Ovary (tissue), 3 donors: ENCODE measurements around the gene TP53BP2.

ENCODE experiments used
- CTCF ChIP-seq, 3 donors: fragments of 450-650 bp in 2 of 3; fragments of 200-600 bp in 1 of 3; IDR thresholded peaks; one replicate each; pipeline versions ENCODE4 v1.5.1 to v1.8.0; 2016 to 2022; ENCODE audit warnings: antibody characterized with exemption in 3 of 3, mild to moderate bottlenecking in 1 of 3
- POLR2A ChIP-seq: fragments of 450-650 bp; IDR thresholded peaks from one replicate; pipeline ENCODE4 v1.6.1; 2017; ENCODE audit warnings: antibody characterized with exemption, mild to moderate bottlenecking, moderate library complexity
- donor health status: DM: no; HTN: no; CAD: no.

GRCh38 chr1:223765719-223766340 is 79.9 kb downstream of the TP53BP2 start:
- no peak for TF ChIP-seq CTCF (IDR thresholded peaks at IDR 0.05)
- TF ChIP-seq POLR2A, result no peak
